Fibroblast of skin of left biceps (primary cell): ENCODE data around the gene ADH6.
A peak's percentile ranks its signal among the peaks of the same experiment; 100 is the strongest.
"Not testable (repeated sequence)": the region's sequence is repeated elsewhere in the genome, so short reads cannot be mapped to it uniquely, and the experiment has no call there.

Experiments used
- DNase-seq, 2 experiments: peaks; one replicate each; pipeline ENCODE4 v3.0.0-alpha.2; 2013; ENCODE audit warnings: low read depth in 2 of 2

Gene ADH6

GRCh38 chr4:99219072-99219471 is at the start of gene ADH6:
Gene ADH6, minus strand, starts transcription at chr4:99219246. Its CDS starts 94 bp downstream, at chr4:99219152.
- DNase-seq: no peak

- DNase-seq: no peak
These were observed 45.9 kb upstream of the ADH6 start for GRCh38 chr4:99264927-99265326.

- no peak for DNase-seq
These were observed 33.7 kb upstream of the ADH6 start for GRCh38 chr4:99252746-99253145.

GRCh38 chr4:99248714-99249113 is 29.7 kb upstream of the ADH6 start:
- DNase-seq: peak in 1 of 2 experiments; percentile 8

- no peak for DNase-seq
These were observed 16.9 kb upstream of the ADH6 start for GRCh38 chr4:99235955-99236354.

- peak in 1 of 2 experiments; percentile 13 for DNase-seq
These were observed 15.4 kb upstream of the ADH6 start for GRCh38 chr4:99234331-99235010.

- DNase-seq: not testable (repeated sequence)
These were observed 14.4 kb upstream of the ADH6 start for GRCh38 chr4:99233397-99233796.

GRCh38 chr4:99228706-99229105 is 9.7 kb upstream of the ADH6 start:
- not testable (repeated sequence) for DNase-seq

GRCh38 chr4:99227646-99228045 is 8.6 kb upstream of the ADH6 start:
- DNase-seq: not testable (repeated sequence)

GRCh38 chr4:99221980-99222379 is 2.9 kb upstream of the ADH6 start:
- no peak for DNase-seq

- DNase-seq: no peak
These were observed 433 bp upstream of the ADH6 start for GRCh38 chr4:99219479-99219878.

- DNase-seq: no peak
These were observed 3.5 kb downstream of the ADH6 start for GRCh38 chr4:99215521-99215920.

- no peak for DNase-seq
These were observed 8.3 kb downstream of the ADH6 start for GRCh38 chr4:99210789-99211188.

- DNase-seq: peak in 1 of 2 experiments; percentile 44
These were observed 9.4 kb downstream of the ADH6 start for GRCh38 chr4:99209671-99210070.

- DNase-seq: no peak
These were observed 10.3 kb downstream of the ADH6 start for GRCh38 chr4:99208719-99209075.

- DNase-seq: peak; percentile 12 to 19
These were observed 10.9 kb downstream of the ADH6 start for GRCh38 chr4:99207911-99208718.

- no peak for DNase-seq
These were observed 11.8 kb downstream of the ADH6 start for GRCh38 chr4:99207069-99207743.

GRCh38 chr4:99205153-99205979 is 13.7 kb downstream of the ADH6 start:
- peak; percentile 81 to 85 for DNase-seq

GRCh38 chr4:99202536-99202935 is 16.5 kb downstream of the ADH6 start:
- DNase-seq: no peak

- DNase-seq: no peak
These were observed 17.0 kb downstream of the ADH6 start for GRCh38 chr4:99202094-99202493.

- DNase-seq: no peak
These were observed 17.4 kb downstream of the ADH6 start for GRCh38 chr4:99201690-99202089.

GRCh38 chr4:99200138-99200537 is 18.9 kb downstream of the ADH6 start:
- no peak for DNase-seq
